Natural killer cell treated with Interleukin-12 subunit alpha and Interleukin-12 subunit beta and Interleukin-15 and Interleukin-18, amount 100 ng/mL, for 72 hours (primary cell): ENCODE results near the gene SMIM44. TPM values are rescaled to one million over a fixed set of nuclear protein-coding genes. Genes with fewer than 3 reads are reported as not detected.

Experiments
- ATAC-seq, 2 donors: fragments of 150-1000 bp; cut with Tn5 transposase in 1 of 2; sonication (Bioruptor Pico), chemical (Tn5 transposase) in 1 of 2; 2 replicates each; pipeline ENCODE4 v1.10.0; 2021
- DNase-seq: peaks from one replicate; pipeline ENCODE4 v3.0.0; 2022; ENCODE audit warnings: low spot score
- H3K27ac Mint-ChIP-seq, 2 donors: 1 replicate in 1 of 2; 2 replicates in 1 of 2; pipeline ENCODE4 v1.8.0; 2022; ENCODE audit warnings: mixed read lengths in 2 of 2, mild to moderate bottlenecking in 1 of 2, moderate library complexity in 1 of 2
- H3K27me3 Mint-ChIP-seq, 2 donors: 1 replicate in 1 of 2; 2 replicates in 1 of 2; pipeline ENCODE4 v1.8.0; 2022; ENCODE audit warnings: mixed read lengths in 2 of 2
- H3K36me3 Mint-ChIP-seq: one replicate; pipeline ENCODE4 v1.8.0; 2022; ENCODE audit warnings: mixed read lengths
- H3K4me1 Mint-ChIP-seq, 2 donors: 1 replicate in 1 of 2; 2 replicates in 1 of 2; pipeline ENCODE4 v1.8.0; 2022; ENCODE audit warnings: low read depth in 2 of 2, mixed read lengths in 2 of 2, mild to moderate bottlenecking in 1 of 2
- H3K4me3 Mint-ChIP-seq: one replicate; pipeline ENCODE4 v1.8.0; 2022; ENCODE audit warnings: mixed read lengths
- H3K9me3 Mint-ChIP-seq: 2 replicates; pipeline ENCODE4 v1.8.0; 2022; ENCODE audit warnings: mixed read lengths
- total RNA-seq, 2 donors: library from RNA; stranded (reverse); gene quantifications; one replicate each; pipeline ENCODE4 v1.2.3, GENCODE V29; 2022

SMIM44 gene
- total RNA-seq, 2 donors from 2014 or later = not detected

GRCh38 chr19:3481241-3482090, 1.8 kb downstream of the SMIM44 start:
- Mint-ChIP-seq H3K36me3 (no peaks in the 10 kb centered on the region), H3K27me3 (no peaks in the 10 kb centered on the region), H3K4me1 (peaks cover 17 to 22% of the 10 kb centered on the region in 2 donors), H3K27ac (no peak overlapping the region), H3K9me3 (no peaks in the 10 kb centered on the region), H3K4me3 (no peak overlapping the region)
- ATAC-seq = no peak
- no peak for DNase-seq

GRCh38 chr19:3480383-3481091, 2.7 kb downstream of the SMIM44 start, which contains the start of gene SMIM24:
TSS of gene SMIM24 (minus strand) at chr19:3480525. CDS start at chr19:3480463, 62 bp downstream.
- Mint-ChIP-seq H3K9me3 (no peaks in the 10 kb centered on the region), H3K27me3 (no peaks in the 10 kb centered on the region), H3K27ac (no peak within 1 kb of the TSS), H3K4me3 (peak within 1 kb of the TSS; percentile 66), H3K36me3 (no peaks in the 10 kb centered on the region), H3K4me1 (peaks cover 17 to 22% of the 10 kb centered on the region in 2 donors)
- ATAC-seq (no peak), DNase-seq (no peak)

GRCh38 chr19:3479834-3480215, 3.4 kb downstream of the SMIM44 start:
- Mint-ChIP-seq H3K9me3 (no peaks in the 10 kb centered on the region), H3K27me3 (no peaks in the 10 kb centered on the region), H3K27ac (no peak overlapping the region), H3K4me3 (no peak overlapping the region), H3K4me1 (peaks cover 17 to 20% of the 10 kb centered on the region in 2 donors), H3K36me3 (no peaks in the 10 kb centered on the region)
- DNase-seq = no peak
- peak; percentile 29 to 52 for ATAC-seq

- Mint-ChIP-seq H3K4me1 (peaks cover 17% of the 10 kb centered on the region in 2 donors), H3K9me3 (no peaks in the 10 kb centered on the region), H3K36me3 (no peaks in the 10 kb centered on the region)
Measured at GRCh38 chr19:3479177-3479833, 3.9 kb downstream of the SMIM44 start.

GRCh38 chr19:3478409-3479176, 4.6 kb downstream of the SMIM44 start:
- H3K4me1 Mint-ChIP-seq = peaks cover 17% of the 10 kb centered on the region in 2 donors
- peak overlapping the region; percentile 66 for H3K4me3 Mint-ChIP-seq
- H3K36me3 Mint-ChIP-seq = no peaks in the 10 kb centered on the region
- H3K9me3 Mint-ChIP-seq = no peaks in the 10 kb centered on the region
- H3K27me3 Mint-ChIP-seq = no peaks in the 10 kb centered on the region
- DNase-seq (no peak), ATAC-seq (peak in 1 of 2 donors; percentile 10)
- H3K27ac Mint-ChIP-seq = peak overlapping the region in 1 of 2 donors; percentile 4

More at GRCh38 chr19:3479177-3479833, 3.9 kb downstream of the SMIM44 start:
- ATAC-seq (peak; percentile 67 to 78), DNase-seq (no peak)
- Mint-ChIP-seq H3K27ac (no peak overlapping the region), H3K27me3 (no peaks in the 10 kb centered on the region), H3K4me3 (peak overlapping the region; percentile 66)

GRCh38 chr19:3477951-3478350, 5.3 kb downstream of the SMIM44 start:
- H3K27ac Mint-ChIP-seq = peak overlapping the region in 1 of 2 donors; percentile 4
- no peaks in the 10 kb centered on the region for H3K9me3 Mint-ChIP-seq
- no peaks in the 10 kb centered on the region for H3K27me3 Mint-ChIP-seq
- H3K4me1 Mint-ChIP-seq = peaks cover 17% of the 10 kb centered on the region in 2 donors
- DNase-seq = no peak
- no peaks in the 10 kb centered on the region for H3K36me3 Mint-ChIP-seq
- ATAC-seq = no peak
- peak overlapping the region; percentile 66 for H3K4me3 Mint-ChIP-seq

GRCh38 chr19:3477506-3477905, 5.7 kb downstream of the SMIM44 start:
- no peak overlapping the region for H3K4me3 Mint-ChIP-seq
- ATAC-seq (no peak), DNase-seq (no peak)
- peak overlapping the region in 1 of 2 donors; percentile 4 for H3K27ac Mint-ChIP-seq
- H3K9me3 Mint-ChIP-seq = no peaks in the 10 kb centered on the region
- no peaks in the 10 kb centered on the region for H3K27me3 Mint-ChIP-seq
- no peaks in the 10 kb centered on the region for H3K36me3 Mint-ChIP-seq
- H3K4me1 Mint-ChIP-seq = peaks cover 17% of the 10 kb centered on the region in 2 donors

- no peak overlapping the region for H3K4me3 Mint-ChIP-seq
- no peaks in the 10 kb centered on the region for H3K36me3 Mint-ChIP-seq
- peaks cover 17% of the 10 kb centered on the region in 2 donors for H3K4me1 Mint-ChIP-seq
Measured at GRCh38 chr19:3476830-3477229, 6.4 kb downstream of the SMIM44 start.

GRCh38 chr19:3475449-3475848, 7.8 kb downstream of the SMIM44 start:
- peaks cover 17% of the 10 kb centered on the region in 2 donors for H3K4me1 Mint-ChIP-seq
- H3K9me3 Mint-ChIP-seq = no peaks in the 10 kb centered on the region
- no peak overlapping the region for H3K4me3 Mint-ChIP-seq
- no peaks in the 10 kb centered on the region for H3K36me3 Mint-ChIP-seq
- H3K27me3 Mint-ChIP-seq = no peaks in the 10 kb centered on the region
- DNase-seq (no peak), ATAC-seq (no peak)
- no peak overlapping the region for H3K27ac Mint-ChIP-seq

More at GRCh38 chr19:3476830-3477229, 6.4 kb downstream of the SMIM44 start:
- DNase-seq (no peak), ATAC-seq (no peak)
- no peaks in the 10 kb centered on the region for H3K9me3 Mint-ChIP-seq
- H3K27ac Mint-ChIP-seq = no peak overlapping the region
- H3K27me3 Mint-ChIP-seq = no peaks in the 10 kb centered on the region

- H3K4me3 Mint-ChIP-seq = no peak overlapping the region
- no peaks in the 10 kb centered on the region for H3K27me3 Mint-ChIP-seq
- no peak overlapping the region for H3K27ac Mint-ChIP-seq
- DNase-seq (no peak), ATAC-seq (no peak)
- H3K4me1 Mint-ChIP-seq = peaks cover 17% of the 10 kb centered on the region in 2 donors
- H3K36me3 Mint-ChIP-seq = no peaks in the 10 kb centered on the region
- H3K9me3 Mint-ChIP-seq = no peaks in the 10 kb centered on the region
Measured at GRCh38 chr19:3474614-3475013, 8.6 kb downstream of the SMIM44 start.

GRCh38 chr19:3474010-3474409, 9.2 kb downstream of the SMIM44 start:
- Mint-ChIP-seq H3K4me3 (no peak overlapping the region), H3K27me3 (no peaks in the 10 kb centered on the region), H3K9me3 (no peaks in the 10 kb centered on the region), H3K4me1 (peaks cover 11 to 12% of the 10 kb centered on the region in 2 donors), H3K36me3 (no peaks in the 10 kb centered on the region), H3K27ac (no peak overlapping the region)
- ATAC-seq = no peak
- DNase-seq = no peak

GRCh38 chr19:3471954-3472655, 11.1 kb downstream of the SMIM44 start:
- no peak for DNase-seq
- no peaks in the 10 kb centered on the region for H3K27me3 Mint-ChIP-seq
- no peaks in the 10 kb centered on the region for H3K36me3 Mint-ChIP-seq
- peak in 1 of 2 donors; percentile 34 for ATAC-seq
- no peaks in the 10 kb centered on the region for H3K4me1 Mint-ChIP-seq
- no peaks in the 10 kb centered on the region for H3K9me3 Mint-ChIP-seq
- H3K4me3 Mint-ChIP-seq = no peak overlapping the region
- no peak overlapping the region for H3K27ac Mint-ChIP-seq
